Liver (tissue), 9 donors: Measurements from ENCODE around the gene SETD1A. TPM values are rescaled to one million over a fixed set of nuclear protein-coding genes. Genes with fewer than 3 reads are reported as not detected.

ENCODE experiments used
- DNase-seq: peaks from one replicate; pipeline ENCODE4 v3.0.0-alpha.2; 2017; ENCODE audit warnings: low spot score
- H3K27ac ChIP-seq, 2 donors: one replicate each; pipeline ENCODE4 v1.7.0; 2013; ENCODE audit warnings: inconsistent platforms in 2 of 2, low read length in 2 of 2, control low read depth in 1 of 2, low read depth in 1 of 2, mild to moderate bottlenecking in 1 of 2
- H3K27me3 ChIP-seq, 4 donors: one replicate each; pipeline versions ENCODE4 v1.6.1 to v1.7.0; 2013; ENCODE audit warnings: low read length in 3 of 4, inconsistent platforms in 1 of 4, mild to moderate bottlenecking in 1 of 4, moderate library complexity in 1 of 4; ENCODE audit not compliant: control insufficient read depth in 4 of 4, insufficient read depth in 4 of 4
- H3K36me3 ChIP-seq, 4 donors: one replicate each; pipeline versions ENCODE4 v1.6.1 to v1.7.0; 2013; ENCODE audit warnings: low read length in 3 of 4, mild to moderate bottlenecking in 3 of 4, low read depth in 1 of 4, moderate library complexity in 1 of 4; ENCODE audit not compliant: control insufficient read depth in 4 of 4, insufficient read depth in 3 of 4
- H3K4me1 ChIP-seq, 4 donors: one replicate each; pipeline versions ENCODE4 v1.6.1 to v1.7.0; 2013; ENCODE audit warnings: low read length in 3 of 4, mild to moderate bottlenecking in 3 of 4, moderate library complexity in 1 of 4; ENCODE audit not compliant: control insufficient read depth in 4 of 4, insufficient read depth in 4 of 4
- H3K4me3 ChIP-seq, 3 donors: one replicate each; pipeline versions ENCODE4 v1.6.1 to v1.7.0; 2013; ENCODE audit warnings: low read length in 3 of 3, control low read depth in 1 of 3, low read depth in 1 of 3, mild to moderate bottlenecking in 1 of 3
- H3K9ac ChIP-seq, 2 donors: one replicate each; pipeline ENCODE4 v1.7.0; 2013; ENCODE audit warnings: low read length in 2 of 2, mild to moderate bottlenecking in 2 of 2, moderate library complexity in 2 of 2, control low read depth in 1 of 2, low read depth in 1 of 2
- H3K9me3 ChIP-seq, 4 donors: one replicate each; pipeline versions ENCODE4 v1.6.1 to v1.7.0; 2013; ENCODE audit warnings: low read length in 3 of 4; ENCODE audit not compliant: control insufficient read depth in 4 of 4
- EGR1 ChIP-seq, 2 donors: IDR thresholded peaks; 2 replicates each; pipeline ENCODE4 v1.6.1; 2016 to 2018; ENCODE audit warnings: antibody characterized with exemption in 2 of 2, low read depth in 2 of 2
- FOXA1 ChIP-seq: IDR thresholded peaks from 2 replicates; pipeline ENCODE4 v1.6.1; 2016; ENCODE audit warnings: antibody characterized with exemption
- FOXA2 ChIP-seq: IDR thresholded peaks from 2 replicates; pipeline ENCODE4 v1.6.1; 2016; ENCODE audit warnings: antibody characterized with exemption
- GABPA ChIP-seq, 2 donors: IDR thresholded peaks in 1 of 2; conservative IDR thresholded peaks in 1 of 2; 2 replicates each; pipeline ENCODE4 v1.6.1; 2016; ENCODE audit warnings: antibody characterized with exemption in 2 of 2, mild to moderate bottlenecking in 1 of 2, moderate library complexity in 1 of 2
- HNF4A ChIP-seq, 2 donors: conservative IDR thresholded peaks; 2 replicates each; pipeline ENCODE4 v1.6.1; 2016; ENCODE audit warnings: antibody characterized with exemption in 2 of 2, mild to moderate bottlenecking in 2 of 2
- HNF4G ChIP-seq: IDR thresholded peaks from 2 replicates; pipeline ENCODE4 v1.6.1; 2016; ENCODE audit warnings: antibody characterized with exemption
- JUND ChIP-seq, 2 donors: IDR thresholded peaks; 2 replicates each; pipeline ENCODE4 v1.6.1; 2016; ENCODE audit warnings: antibody characterized with exemption in 2 of 2
- NR2F2 ChIP-seq: IDR thresholded peaks from 2 replicates; pipeline ENCODE4 v1.6.1; 2016; ENCODE audit warnings: antibody characterized with exemption
- RAD21 ChIP-seq, 2 donors: IDR thresholded peaks; 2 replicates each; pipeline ENCODE4 v1.6.1; 2016; ENCODE audit warnings: antibody characterized with exemption in 2 of 2, mild to moderate bottlenecking in 2 of 2
- RXRA ChIP-seq, 2 donors: IDR thresholded peaks; 2 replicates each; pipeline ENCODE4 v1.6.1; 2017 to 2018; ENCODE audit warnings: antibody characterized with exemption in 2 of 2, mild to moderate bottlenecking in 1 of 2
- SP1 ChIP-seq: IDR thresholded peaks from 2 replicates; pipeline ENCODE4 v1.6.1; 2018; ENCODE audit warnings: antibody characterized with exemption, mild to moderate bottlenecking
- TAF1 ChIP-seq: conservative IDR thresholded peaks from 2 replicates; pipeline ENCODE4 v1.6.1; 2016; ENCODE audit warnings: antibody characterized with exemption, mild to moderate bottlenecking
- YY1 ChIP-seq: IDR thresholded peaks from 2 replicates; pipeline ENCODE4 v1.6.1; 2016; ENCODE audit warnings: antibody characterized with exemption, mild to moderate bottlenecking
- WGBS: extraction: QIAGEN DNeasy Blood & Tissue Kit; methylation state at CpG from one replicate; pipeline ENCODE4 v1.1.7; 2013; 5-methylcytosine and 5-hydroxymethylcytosine counted together
- polyA plus RNA-seq, 2 donors: library from polyadenylated mRNA; stranded (reverse) in 1 of 2; unstranded in 1 of 2; fragments of 200-250 nt in 1 of 2; fragments of >200 nt in 1 of 2; fragmentation: Nextera tagmentation in 1 of 2; extraction: Ambion mirVana in 1 of 2; gene quantifications; one replicate each; pipeline versions ENCODE4 v1.2.1 to v1.2.3, GENCODE V29; 2013 to 2015
- total RNA-seq, 2 donors: library from RNA; depleted of rRNA; stranded (reverse); fragments of >200 nt; gene quantifications; one replicate each; pipeline ENCODE4 v1.2.3, GENCODE V29; 2014
- TF ChIP-seq, protein P1 (sequence below): IDR thresholded peaks from 2 replicates; pipeline ENCODE4 v1.6.1; 2016; ENCODE audit warnings: antibody characterized with exemption
- TF ChIP-seq, protein P2 (sequence below): fragments of 150-350 bp; IDR thresholded peaks from 2 replicates; pipeline ENCODE4 v1.5.1; 2017; ENCODE audit warnings: improper control_type of control experiment, low read depth, low read length; ENCODE audit not compliant: missing input control
- TF ChIP-seq, protein P3 (sequence below): IDR thresholded peaks from 2 replicates; pipeline ENCODE4 v1.6.1; 2016; ENCODE audit warnings: antibody characterized with exemption
- TF ChIP-seq, protein P4 (sequence below): IDR thresholded peaks from 2 replicates; pipeline ENCODE4 v1.6.1; 2016; ENCODE audit warnings: antibody characterized with exemption, mild to moderate bottlenecking
- TF ChIP-seq, protein P5 (sequence below): IDR thresholded peaks from 2 replicates; pipeline ENCODE4 v1.6.1; 2016; ENCODE audit warnings: antibody characterized with exemption
- donor health status: healthy.
- donor health status: healthy.
- donor health status: healthy.
- donor health status: healthy.
- donor health status: healthy.

Gene SETD1A
- total and polyA plus RNA-seq, 4 donors: 2.7 to 4.9 (median 3.7) TPM

DNA sequence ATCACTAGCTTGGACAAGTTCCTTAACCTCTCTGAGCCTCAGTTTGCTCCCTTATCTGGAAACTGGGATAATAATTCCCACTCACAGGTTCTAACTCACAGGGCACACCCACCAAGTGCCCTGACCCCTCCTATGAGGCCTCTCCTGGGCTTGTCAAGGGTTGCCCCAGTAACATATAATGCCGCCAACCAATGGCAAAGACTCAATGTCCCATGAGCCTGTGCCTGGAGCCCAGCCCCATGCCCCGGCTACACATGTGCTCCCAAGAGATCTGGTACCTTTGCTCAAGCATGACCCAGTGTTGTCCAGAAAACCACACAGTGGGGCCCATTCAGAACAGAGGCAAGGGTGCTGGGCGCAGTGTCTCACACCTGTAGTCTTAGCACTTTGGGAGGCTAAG lies 42.7 kb upstream of the SETD1A start:
- H3K27ac ChIP-seq: no peak overlapping the region
- 97% methylated on average over 3 of the region's 3 CpGs for WGBS
- H3K4me1 ChIP-seq: no peaks in the 10 kb centered on the region
- no peaks in the 10 kb centered on the region for H3K27me3 ChIP-seq
- DNase-seq: no peak
- TF ChIP-seq RXRA (IDR thresholded peaks at IDR 0.05) (no peak), HNF4A (conservative IDR thresholded peaks at IDR 0.05) (no peak), SP1 (no peak), FOXA1 (no peak), RAD21 (IDR thresholded peaks at IDR 0.05) (no peak), JUND (IDR thresholded peaks at IDR 0.05) (no peak), HNF4G (no peak), GABPA (IDR thresholded peaks at IDR 0.05 in 1 of 2, conservative IDR thresholded peaks at IDR 0.05 in 1 of 2) (no peak), TAF1 (no peak)
- TF ChIP-seq, protein P1, sequence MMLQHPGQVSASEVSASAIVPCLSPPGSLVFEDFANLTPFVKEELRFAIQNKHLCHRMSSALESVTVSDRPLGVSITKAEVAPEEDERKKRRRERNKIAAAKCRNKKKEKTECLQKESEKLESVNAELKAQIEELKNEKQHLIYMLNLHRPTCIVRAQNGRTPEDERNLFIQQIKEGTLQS: no peak
- TF ChIP-seq, protein P2, sequence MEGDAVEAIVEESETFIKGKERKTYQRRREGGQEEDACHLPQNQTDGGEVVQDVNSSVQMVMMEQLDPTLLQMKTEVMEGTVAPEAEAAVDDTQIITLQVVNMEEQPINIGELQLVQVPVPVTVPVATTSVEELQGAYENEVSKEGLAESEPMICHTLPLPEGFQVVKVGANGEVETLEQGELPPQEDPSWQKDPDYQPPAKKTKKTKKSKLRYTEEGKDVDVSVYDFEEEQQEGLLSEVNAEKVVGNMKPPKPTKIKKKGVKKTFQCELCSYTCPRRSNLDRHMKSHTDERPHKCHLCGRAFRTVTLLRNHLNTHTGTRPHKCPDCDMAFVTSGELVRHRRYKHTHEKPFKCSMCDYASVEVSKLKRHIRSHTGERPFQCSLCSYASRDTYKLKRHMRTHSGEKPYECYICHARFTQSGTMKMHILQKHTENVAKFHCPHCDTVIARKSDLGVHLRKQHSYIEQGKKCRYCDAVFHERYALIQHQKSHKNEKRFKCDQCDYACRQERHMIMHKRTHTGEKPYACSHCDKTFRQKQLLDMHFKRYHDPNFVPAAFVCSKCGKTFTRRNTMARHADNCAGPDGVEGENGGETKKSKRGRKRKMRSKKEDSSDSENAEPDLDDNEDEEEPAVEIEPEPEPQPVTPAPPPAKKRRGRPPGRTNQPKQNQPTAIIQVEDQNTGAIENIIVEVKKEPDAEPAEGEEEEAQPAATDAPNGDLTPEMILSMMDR: no peak
- TF ChIP-seq, protein P3, sequence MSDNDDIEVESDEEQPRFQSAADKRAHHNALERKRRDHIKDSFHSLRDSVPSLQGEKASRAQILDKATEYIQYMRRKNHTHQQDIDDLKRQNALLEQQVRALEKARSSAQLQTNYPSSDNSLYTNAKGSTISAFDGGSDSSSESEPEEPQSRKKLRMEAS: no peak
- H3K36me3 ChIP-seq: no peaks in the 10 kb centered on the region
- H3K9me3 ChIP-seq: no peaks in the 10 kb centered on the region
- H3K4me3 ChIP-seq: no peak overlapping the region
- no peak overlapping the region for H3K9ac ChIP-seq

DNA sequence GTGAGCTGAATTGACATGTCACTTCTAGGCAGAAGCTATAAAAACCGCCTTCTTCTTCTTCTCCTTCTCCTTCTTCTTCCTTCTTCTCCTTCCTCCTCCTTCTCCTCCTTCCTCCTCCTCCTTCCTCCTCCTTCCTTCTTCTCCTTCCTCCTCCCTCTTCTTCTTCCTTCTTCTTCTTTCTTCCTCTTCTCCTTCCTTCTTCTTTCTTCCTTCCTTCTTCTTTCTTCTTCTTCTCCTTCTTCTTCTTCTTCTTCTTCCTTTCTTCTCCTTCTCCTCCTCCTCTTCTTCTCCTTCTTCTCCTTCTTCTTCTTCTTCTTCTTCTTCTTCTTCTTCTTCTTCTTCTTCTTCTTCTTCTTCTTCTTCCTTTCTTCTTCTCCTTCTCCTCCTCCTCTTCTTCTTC lies 38.9 kb upstream of the SETD1A start:
- Histone ChIP-seq H3K36me3 (no peaks in the 10 kb centered on the region), H3K4me1 (peaks cover 2 to 9% (median 8%) of the 10 kb centered on the region in 4 donors), H3K9me3 (no peaks in the 10 kb centered on the region), H3K9ac (no peak overlapping the region), H3K27me3 (no peaks in the 10 kb centered on the region), H3K4me3 (no peak overlapping the region), H3K27ac (no peak overlapping the region)
- no peak for TF ChIP-seq RXRA (IDR thresholded peaks at IDR 0.05)
- TF ChIP-seq HNF4G: no peak
- TF ChIP-seq, protein P1: no peak
- no peak for TF ChIP-seq EGR1 (IDR thresholded peaks at IDR 0.05; ENCODE audit: low read depth in 2 of 2)
- no peak for TF ChIP-seq JUND (IDR thresholded peaks at IDR 0.05)
- TF ChIP-seq, protein P4, sequence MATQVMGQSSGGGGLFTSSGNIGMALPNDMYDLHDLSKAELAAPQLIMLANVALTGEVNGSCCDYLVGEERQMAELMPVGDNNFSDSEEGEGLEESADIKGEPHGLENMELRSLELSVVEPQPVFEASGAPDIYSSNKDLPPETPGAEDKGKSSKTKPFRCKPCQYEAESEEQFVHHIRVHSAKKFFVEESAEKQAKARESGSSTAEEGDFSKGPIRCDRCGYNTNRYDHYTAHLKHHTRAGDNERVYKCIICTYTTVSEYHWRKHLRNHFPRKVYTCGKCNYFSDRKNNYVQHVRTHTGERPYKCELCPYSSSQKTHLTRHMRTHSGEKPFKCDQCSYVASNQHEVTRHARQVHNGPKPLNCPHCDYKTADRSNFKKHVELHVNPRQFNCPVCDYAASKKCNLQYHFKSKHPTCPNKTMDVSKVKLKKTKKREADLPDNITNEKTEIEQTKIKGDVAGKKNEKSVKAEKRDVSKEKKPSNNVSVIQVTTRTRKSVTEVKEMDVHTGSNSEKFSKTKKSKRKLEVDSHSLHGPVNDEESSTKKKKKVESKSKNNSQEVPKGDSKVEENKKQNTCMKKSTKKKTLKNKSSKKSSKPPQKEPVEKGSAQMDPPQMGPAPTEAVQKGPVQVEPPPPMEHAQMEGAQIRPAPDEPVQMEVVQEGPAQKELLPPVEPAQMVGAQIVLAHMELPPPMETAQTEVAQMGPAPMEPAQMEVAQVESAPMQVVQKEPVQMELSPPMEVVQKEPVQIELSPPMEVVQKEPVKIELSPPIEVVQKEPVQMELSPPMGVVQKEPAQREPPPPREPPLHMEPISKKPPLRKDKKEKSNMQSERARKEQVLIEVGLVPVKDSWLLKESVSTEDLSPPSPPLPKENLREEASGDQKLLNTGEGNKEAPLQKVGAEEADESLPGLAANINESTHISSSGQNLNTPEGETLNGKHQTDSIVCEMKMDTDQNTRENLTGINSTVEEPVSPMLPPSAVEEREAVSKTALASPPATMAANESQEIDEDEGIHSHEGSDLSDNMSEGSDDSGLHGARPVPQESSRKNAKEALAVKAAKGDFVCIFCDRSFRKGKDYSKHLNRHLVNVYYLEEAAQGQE: no peak
- TF ChIP-seq, protein P3: no peak
- no peak for TF ChIP-seq NR2F2
- TF ChIP-seq FOXA2: no peak
- TF ChIP-seq GABPA (IDR thresholded peaks at IDR 0.05 in 1 of 2, conservative IDR thresholded peaks at IDR 0.05 in 1 of 2): no peak
- no peak for TF ChIP-seq TAF1
- TF ChIP-seq, protein P5, sequence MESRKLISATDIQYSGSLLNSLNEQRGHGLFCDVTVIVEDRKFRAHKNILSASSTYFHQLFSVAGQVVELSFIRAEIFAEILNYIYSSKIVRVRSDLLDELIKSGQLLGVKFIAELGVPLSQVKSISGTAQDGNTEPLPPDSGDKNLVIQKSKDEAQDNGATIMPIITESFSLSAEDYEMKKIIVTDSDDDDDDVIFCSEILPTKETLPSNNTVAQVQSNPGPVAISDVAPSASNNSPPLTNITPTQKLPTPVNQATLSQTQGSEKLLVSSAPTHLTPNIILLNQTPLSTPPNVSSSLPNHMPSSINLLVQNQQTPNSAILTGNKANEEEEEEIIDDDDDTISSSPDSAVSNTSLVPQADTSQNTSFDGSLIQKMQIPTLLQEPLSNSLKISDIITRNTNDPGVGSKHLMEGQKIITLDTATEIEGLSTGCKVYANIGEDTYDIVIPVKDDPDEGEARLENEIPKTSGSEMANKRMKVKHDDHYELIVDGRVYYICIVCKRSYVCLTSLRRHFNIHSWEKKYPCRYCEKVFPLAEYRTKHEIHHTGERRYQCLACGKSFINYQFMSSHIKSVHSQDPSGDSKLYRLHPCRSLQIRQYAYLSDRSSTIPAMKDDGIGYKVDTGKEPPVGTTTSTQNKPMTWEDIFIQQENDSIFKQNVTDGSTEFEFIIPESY: no peak
- TF ChIP-seq SP1: no peak
- TF ChIP-seq, protein P2: no peak
- TF ChIP-seq HNF4A (conservative IDR thresholded peaks at IDR 0.05): no peak
- TF ChIP-seq YY1: no peak
- TF ChIP-seq FOXA1: no peak
- no peak for TF ChIP-seq RAD21 (IDR thresholded peaks at IDR 0.05)
- no peak for DNase-seq
- WGBS: 84% methylated on average over 1 of the region's 1 CpG
